ENCODE measurements around the gene ARL15. TPM values are rescaled to one million over a fixed set of nuclear protein-coding genes. Genes with fewer than 3 reads are reported as not detected.

The ARL15 gene
- total and polyA plus RNA-seq, 9 of the 15 experiments (the other 6 are each of a cell fraction or from before 2014, with no cell fraction given) = 18.5 to 80.4 (median 57.0) TPM

DNA sequence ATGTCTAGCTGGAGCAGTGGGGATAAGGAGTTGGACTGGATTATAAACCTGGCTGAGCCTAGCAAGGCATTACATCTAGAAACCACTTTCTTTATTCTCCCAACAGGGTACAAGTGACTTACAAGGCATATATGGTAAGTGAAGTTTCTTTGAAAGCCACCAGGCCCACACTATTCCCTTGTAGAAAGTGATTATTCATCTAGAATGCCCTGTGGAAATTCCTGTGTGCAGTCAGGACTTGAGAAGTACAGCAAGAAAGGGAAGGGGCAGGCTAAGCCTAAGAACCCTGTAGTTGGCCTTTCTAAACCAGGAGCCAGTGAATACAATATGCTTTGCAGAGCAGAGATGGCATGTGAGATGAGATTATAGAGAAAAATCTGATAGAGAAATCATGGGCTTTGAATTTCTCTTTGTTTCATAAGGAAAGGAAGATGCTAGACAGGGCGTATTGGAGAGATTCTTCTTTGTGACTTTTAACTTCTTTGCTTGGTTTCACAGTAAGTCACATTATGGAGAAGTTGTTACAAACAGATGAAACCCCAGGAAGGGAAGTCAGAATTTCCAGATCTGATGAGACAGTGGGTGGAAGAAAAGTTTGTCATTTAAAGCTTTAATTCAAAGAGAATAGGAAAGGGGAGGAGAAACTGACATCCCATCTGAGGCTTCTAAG is 428.2 kb downstream of the ARL15 start (continued):
- TF ChIP-seq, protein P1, sequence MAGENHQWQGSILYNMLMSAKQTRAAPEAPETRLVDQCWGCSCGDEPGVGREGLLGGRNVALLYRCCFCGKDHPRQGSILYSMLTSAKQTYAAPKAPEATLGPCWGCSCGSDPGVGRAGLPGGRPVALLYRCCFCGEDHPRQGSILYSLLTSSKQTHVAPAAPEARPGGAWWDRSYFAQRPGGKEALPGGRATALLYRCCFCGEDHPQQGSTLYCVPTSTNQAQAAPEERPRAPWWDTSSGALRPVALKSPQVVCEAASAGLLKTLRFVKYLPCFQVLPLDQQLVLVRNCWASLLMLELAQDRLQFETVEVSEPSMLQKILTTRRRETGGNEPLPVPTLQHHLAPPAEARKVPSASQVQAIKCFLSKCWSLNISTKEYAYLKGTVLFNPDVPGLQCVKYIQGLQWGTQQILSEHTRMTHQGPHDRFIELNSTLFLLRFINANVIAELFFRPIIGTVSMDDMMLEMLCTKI (IDR thresholded peaks at IDR 0.05; ENCODE audit: partially characterized antibody) = no peak
- TF ChIP-seq TSHZ1 (CRISPR knock-in tag; IDR thresholded peaks at IDR 0.05) = no peak
- TF ChIP-seq ZNF23 (CRISPR knock-in tag; IDR thresholded peaks at IDR 0.05) = no peak
- no peak for TF ChIP-seq ATF4 (CRISPR knock-in tag; IDR thresholded peaks at IDR 0.05)
- TF ChIP-seq IRF2 (CRISPR knock-in tag; IDR thresholded peaks at IDR 0.05) = no peak
- TF ChIP-seq GATAD2B (IDR thresholded peaks at IDR 0.05; ENCODE audit: borderline replicate concordance) = no peak
- TF ChIP-seq SMARCA5 (IDR thresholded peaks at IDR 0.05) = no peak
- TF ChIP-seq DPF2 (IDR thresholded peaks at IDR 0.05) = no peak
- no peak for TF ChIP-seq HNRNPH1 (optimal IDR thresholded peaks at IDR 0.05; ENCODE audit: low read depth, low read length)
- TF ChIP-seq, protein P2, sequence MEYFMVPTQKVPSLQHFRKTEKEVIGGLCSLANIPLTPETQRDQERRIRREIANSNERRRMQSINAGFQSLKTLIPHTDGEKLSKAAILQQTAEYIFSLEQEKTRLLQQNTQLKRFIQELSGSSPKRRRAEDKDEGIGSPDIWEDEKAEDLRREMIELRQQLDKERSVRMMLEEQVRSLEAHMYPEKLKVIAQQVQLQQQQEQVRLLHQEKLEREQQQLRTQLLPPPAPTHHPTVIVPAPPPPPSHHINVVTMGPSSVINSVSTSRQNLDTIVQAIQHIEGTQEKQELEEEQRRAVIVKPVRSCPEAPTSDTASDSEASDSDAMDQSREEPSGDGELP (CRISPR knock-in tag; IDR thresholded peaks at IDR 0.05; ENCODE audit: borderline replicate concordance) = no peak
- TF ChIP-seq ELF2 (CRISPR knock-in tag; IDR thresholded peaks at IDR 0.05) = no peak
- no peak for TF ChIP-seq SMAD2 (IDR thresholded peaks at IDR 0.05; ENCODE audit: low read depth, low read length)

Data from K562 (cell line).